ENCODE data around the gene ALDH3A1.

The ALDH3A1 gene

GRCh38 chr17:19740933-19741332, 7.2 kb downstream of the ALDH3A1 start:
- H3K36me3 ChIP-seq (ENCODE audit: control insufficient read depth in 4 of 4, insufficient read depth in 4 of 4, low read length in 3 of 4), result no peaks in the 10 kb centered on the region
- POLR2A ChIA-PET, result no interaction called here
- 92% methylated on average over 6 of the region's 7 CpGs for WGBS (ENCODE audit: insufficient coverage)
- H3K9me3 ChIP-seq (ENCODE audit: control extremely low read depth in 1 of 5, control insufficient read depth in 4 of 5, insufficient read depth in 2 of 5, low read depth in 1 of 5, low read length in 4 of 5), result no peaks in the 10 kb centered on the region
- H3K4me1 ChIP-seq (ENCODE audit: control extremely low read depth in 1 of 4, control insufficient read depth in 4 of 4, insufficient read depth in 4 of 4, low read length in 3 of 4), result peaks cover 0 to 8% (median 6%) of the 10 kb centered on the region in 4 experiments
- H3K4me3 ChIP-seq (ENCODE audit: control insufficient read depth in 1 of 7, extremely low read depth in 1 of 7, insufficient read depth in 4 of 7, low read depth in 2 of 7, low read length in 6 of 7), result no peak overlapping the region
- DNase-seq, result no peak
- no peaks in the 10 kb centered on the region for H3K27me3 ChIP-seq (replicated peaks in 2 of 5; ENCODE audit: control insufficient read depth in 4 of 5, insufficient read depth in 5 of 5, low read length in 4 of 5)
- CTCF ChIA-PET, result interaction anchor here (3.3 kb wide), 1 partner anchor 26 kb away, joined by 13 read pairs; no protein-coding TSS in a partner anchor
- H3K27ac ChIP-seq (ENCODE audit: insufficient read depth in 1 of 2, low read depth in 1 of 2, low read length in 2 of 2, poor library complexity in 1 of 2, severe bottlenecking in 2 of 2), result no peak overlapping the region

- Histone ChIP-seq H3K27ac (ENCODE audit: insufficient read depth in 1 of 2, low read depth in 1 of 2, low read length in 2 of 2, poor library complexity in 1 of 2, severe bottlenecking in 2 of 2) (no peak overlapping the region), H3K4me1 (ENCODE audit: control extremely low read depth in 1 of 4, control insufficient read depth in 4 of 4, insufficient read depth in 4 of 4, low read length in 3 of 4) (peaks cover 0 to 3% (median 3%) of the 10 kb centered on the region in 4 experiments), H3K4me3 (ENCODE audit: control insufficient read depth in 1 of 7, extremely low read depth in 1 of 7, insufficient read depth in 4 of 7, low read depth in 2 of 7, low read length in 6 of 7) (no peak overlapping the region), H3K27me3 (replicated peaks in 2 of 5; ENCODE audit: control insufficient read depth in 4 of 5, insufficient read depth in 5 of 5, low read length in 4 of 5) (no peaks in the 10 kb centered on the region), H3K9me3 (ENCODE audit: control extremely low read depth in 1 of 5, control insufficient read depth in 4 of 5, insufficient read depth in 2 of 5, low read depth in 1 of 5, low read length in 4 of 5) (no peaks in the 10 kb centered on the region), H3K36me3 (ENCODE audit: control insufficient read depth in 4 of 4, insufficient read depth in 4 of 4, low read length in 3 of 4) (no peaks in the 10 kb centered on the region)
- ChIA-PET CTCF (interaction anchor here (0.6 kb wide), 1 partner anchor 198 kb away, joined by 3 read pairs; no protein-coding TSS in a partner anchor), POLR2A (no interaction called here)
- 96% methylated on average over 18 of the region's 26 CpGs for WGBS (ENCODE audit: insufficient coverage)
- no peak for DNase-seq
These were observed 8.6 kb downstream of the ALDH3A1 start for GRCh38 chr17:19739241-19740201.

GRCh38 chr17:19738757-19739156, 9.3 kb downstream of the ALDH3A1 start:
- no peaks in the 10 kb centered on the region for H3K4me1 ChIP-seq (ENCODE audit: control extremely low read depth in 1 of 4, control insufficient read depth in 4 of 4, insufficient read depth in 4 of 4, low read length in 3 of 4)
- ChIA-PET POLR2A (no interaction called here), CTCF (interaction anchor here (1.6 kb wide), 1 partner anchor 31 kb away, joined by 5 read pairs; no protein-coding TSS in a partner anchor)

GRCh38 chr17:19738073-19738449, 10.0 kb downstream of the ALDH3A1 start:
- no peaks in the 10 kb centered on the region for H3K27me3 ChIP-seq (replicated peaks in 2 of 5; ENCODE audit: control insufficient read depth in 4 of 5, insufficient read depth in 5 of 5, low read length in 4 of 5)
- H3K4me3 ChIP-seq (ENCODE audit: control insufficient read depth in 1 of 7, extremely low read depth in 1 of 7, insufficient read depth in 4 of 7, low read depth in 2 of 7, low read length in 6 of 7), result no peak overlapping the region
- H3K27ac ChIP-seq (ENCODE audit: insufficient read depth in 1 of 2, low read depth in 1 of 2, low read length in 2 of 2, poor library complexity in 1 of 2, severe bottlenecking in 2 of 2), result no peak overlapping the region
- DNase-seq, result no peak
- H3K36me3 ChIP-seq (ENCODE audit: control insufficient read depth in 4 of 4, insufficient read depth in 4 of 4, low read length in 3 of 4), result no peaks in the 10 kb centered on the region
- no peaks in the 10 kb centered on the region for H3K4me1 ChIP-seq (ENCODE audit: control extremely low read depth in 1 of 4, control insufficient read depth in 4 of 4, insufficient read depth in 4 of 4, low read length in 3 of 4)
- H3K9me3 ChIP-seq (ENCODE audit: control extremely low read depth in 1 of 5, control insufficient read depth in 4 of 5, insufficient read depth in 2 of 5, low read depth in 1 of 5, low read length in 4 of 5), result no peaks in the 10 kb centered on the region
- 98% methylated on average over 14 of the region's 14 CpGs for WGBS (ENCODE audit: insufficient coverage)
- ChIA-PET CTCF (interaction anchor here (1.6 kb wide), 1 partner anchor 31 kb away, joined by 5 read pairs; no protein-coding TSS in a partner anchor), POLR2A (no interaction called here)

More at GRCh38 chr17:19738757-19739156, 9.3 kb downstream of the ALDH3A1 start:
- 98% methylated on average over 6 of the region's 9 CpGs for WGBS (ENCODE audit: insufficient coverage)
- Histone ChIP-seq H3K36me3 (ENCODE audit: control insufficient read depth in 4 of 4, insufficient read depth in 4 of 4, low read length in 3 of 4) (no peaks in the 10 kb centered on the region), H3K27me3 (replicated peaks in 2 of 5; ENCODE audit: control insufficient read depth in 4 of 5, insufficient read depth in 5 of 5, low read length in 4 of 5) (no peaks in the 10 kb centered on the region), H3K9me3 (ENCODE audit: control extremely low read depth in 1 of 5, control insufficient read depth in 4 of 5, insufficient read depth in 2 of 5, low read depth in 1 of 5, low read length in 4 of 5) (no peaks in the 10 kb centered on the region), H3K27ac (ENCODE audit: insufficient read depth in 1 of 2, low read depth in 1 of 2, low read length in 2 of 2, poor library complexity in 1 of 2, severe bottlenecking in 2 of 2) (no peak overlapping the region), H3K4me3 (ENCODE audit: control insufficient read depth in 1 of 7, extremely low read depth in 1 of 7, insufficient read depth in 4 of 7, low read depth in 2 of 7, low read length in 6 of 7) (no peak overlapping the region)
- no peak for DNase-seq

GRCh38 chr17:19737305-19738072, 10.6 kb downstream of the ALDH3A1 start:
- Histone ChIP-seq H3K36me3 (ENCODE audit: control insufficient read depth in 4 of 4, insufficient read depth in 4 of 4, low read length in 3 of 4) (no peaks in the 10 kb centered on the region), H3K4me1 (ENCODE audit: control extremely low read depth in 1 of 4, control insufficient read depth in 4 of 4, insufficient read depth in 4 of 4, low read length in 3 of 4) (no peaks in the 10 kb centered on the region), H3K9me3 (ENCODE audit: control extremely low read depth in 1 of 5, control insufficient read depth in 4 of 5, insufficient read depth in 2 of 5, low read depth in 1 of 5, low read length in 4 of 5) (no peaks in the 10 kb centered on the region), H3K4me3 (ENCODE audit: control insufficient read depth in 1 of 7, extremely low read depth in 1 of 7, insufficient read depth in 4 of 7, low read depth in 2 of 7, low read length in 6 of 7) (no peak overlapping the region), H3K27ac (ENCODE audit: insufficient read depth in 1 of 2, low read depth in 1 of 2, low read length in 2 of 2, poor library complexity in 1 of 2, severe bottlenecking in 2 of 2) (no peak overlapping the region), H3K27me3 (replicated peaks in 2 of 5; ENCODE audit: control insufficient read depth in 4 of 5, insufficient read depth in 5 of 5, low read length in 4 of 5) (no peaks in the 10 kb centered on the region)
- CTCF ChIA-PET, result interaction anchor here (1.6 kb wide), 1 partner anchor 32 kb away, joined by 5 read pairs; no protein-coding TSS in a partner anchor
- POLR2A ChIA-PET, result no interaction called here
- no peak for DNase-seq
- WGBS (ENCODE audit: insufficient coverage), result 92% methylated on average over 15 of the region's 15 CpGs

- ChIA-PET POLR2A (interaction anchor here (0.8 kb wide), 1 partner anchor 96 kb away, joined by 3 read pairs; no protein-coding TSS in a partner anchor), CTCF (interaction anchor here (1.1 to 2.5 kb wide), 2 partner anchors 9 to 26 kb away, joined by 5 read pairs; no protein-coding TSS in a partner anchor)
- Histone ChIP-seq H3K36me3 (ENCODE audit: control insufficient read depth in 4 of 4, insufficient read depth in 4 of 4, low read length in 3 of 4) (no peaks in the 10 kb centered on the region), H3K9me3 (ENCODE audit: control extremely low read depth in 1 of 5, control insufficient read depth in 4 of 5, insufficient read depth in 2 of 5, low read depth in 1 of 5, low read length in 4 of 5) (no peaks in the 10 kb centered on the region), H3K4me3 (ENCODE audit: control insufficient read depth in 1 of 7, extremely low read depth in 1 of 7, insufficient read depth in 4 of 7, low read depth in 2 of 7, low read length in 6 of 7) (no peak overlapping the region), H3K4me1 (ENCODE audit: control extremely low read depth in 1 of 4, control insufficient read depth in 4 of 4, insufficient read depth in 4 of 4, low read length in 3 of 4) (no peaks in the 10 kb centered on the region), H3K27ac (ENCODE audit: insufficient read depth in 1 of 2, low read depth in 1 of 2, low read length in 2 of 2, poor library complexity in 1 of 2, severe bottlenecking in 2 of 2) (no peak overlapping the region), H3K27me3 (replicated peaks in 2 of 5; ENCODE audit: control insufficient read depth in 4 of 5, insufficient read depth in 5 of 5, low read length in 4 of 5) (no peaks in the 10 kb centered on the region)
- DNase-seq, result no peak
- 91% methylated on average over 11 of the region's 11 CpGs for WGBS (ENCODE audit: insufficient coverage)
These were observed 12.0 kb downstream of the ALDH3A1 start for GRCh38 chr17:19736071-19736470.
